ENCODE measurements around the gene MAPK10.
"Not testable (repeated sequence)": the region's sequence is repeated elsewhere in the genome, so short reads cannot be mapped to it uniquely, and the experiment has no call there.

MAPK10 gene

GRCh38 chr4:86223472-86223871 lies 136.4 kb downstream of the MAPK10 start:
- no peaks in the 10 kb centered on the region for H3K36me3 Mint-ChIP-seq
- H3K9me3 Mint-ChIP-seq (ENCODE audit: low read depth): no peaks in the 10 kb centered on the region

DNA sequence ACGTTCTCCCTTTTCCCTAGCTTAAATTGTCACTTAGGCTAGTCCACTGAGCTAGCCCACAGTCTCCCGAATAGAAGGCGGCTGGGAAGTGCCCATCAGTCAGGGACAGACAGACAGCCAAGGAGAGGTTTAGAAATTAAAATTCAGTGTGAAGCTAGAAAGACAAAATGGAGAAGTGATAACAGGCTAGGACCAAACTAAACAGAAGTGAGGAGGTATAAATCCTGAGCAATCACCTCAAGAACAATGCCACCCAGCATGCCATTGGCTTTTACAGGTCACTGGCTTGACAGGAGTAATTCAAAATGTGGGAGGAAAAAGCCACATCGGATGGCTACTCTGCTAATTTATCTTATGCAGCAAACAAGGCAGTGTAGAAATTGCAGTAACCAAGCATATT lies 138.9 kb downstream of the MAPK10 start:
- H3K27me3 Mint-ChIP-seq: no peaks in the 10 kb centered on the region
- no peak overlapping the region for H3K4me3 Mint-ChIP-seq
- H3K9me3 Mint-ChIP-seq (ENCODE audit: low read depth): no peaks in the 10 kb centered on the region
- H3K27ac Mint-ChIP-seq: no peak overlapping the region
- no peaks in the 10 kb centered on the region for H3K36me3 Mint-ChIP-seq
- H3K4me1 Mint-ChIP-seq (ENCODE audit: low read depth): no peaks in the 10 kb centered on the region

More at GRCh38 chr4:86223472-86223871, 136.4 kb downstream of the MAPK10 start:
- Mint-ChIP-seq H3K4me1 (ENCODE audit: low read depth) (no peaks in the 10 kb centered on the region), H3K27ac (no peak overlapping the region), H3K27me3 (no peaks in the 10 kb centered on the region), H3K4me3 (no peak overlapping the region)

DNA sequence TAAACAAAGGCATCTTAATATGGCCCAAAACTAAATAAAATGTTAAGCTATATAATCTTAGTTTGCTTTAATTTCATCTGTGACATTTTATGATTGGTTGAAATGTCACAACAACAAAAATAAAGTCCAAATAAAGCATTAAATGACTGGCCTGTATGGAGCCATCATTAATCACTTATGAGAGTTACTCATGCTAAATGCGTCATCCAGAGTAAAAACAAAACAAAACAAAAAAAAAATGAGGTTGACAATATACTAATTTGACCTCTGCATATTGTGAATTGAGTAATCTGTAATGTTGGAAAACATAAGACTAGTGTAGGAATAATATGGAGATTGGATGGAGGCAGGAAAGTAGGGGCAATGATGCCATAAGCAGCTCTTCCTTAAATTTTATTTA lies 139.7 kb downstream of the MAPK10 start:
- H3K27ac Mint-ChIP-seq: no peak overlapping the region
- no peaks in the 10 kb centered on the region for H3K9me3 Mint-ChIP-seq (ENCODE audit: low read depth)
- no peaks in the 10 kb centered on the region for H3K36me3 Mint-ChIP-seq
- no peaks in the 10 kb centered on the region for H3K27me3 Mint-ChIP-seq
- H3K4me3 Mint-ChIP-seq: no peak overlapping the region
- no peaks in the 10 kb centered on the region for H3K4me1 Mint-ChIP-seq (ENCODE audit: low read depth)

DNA sequence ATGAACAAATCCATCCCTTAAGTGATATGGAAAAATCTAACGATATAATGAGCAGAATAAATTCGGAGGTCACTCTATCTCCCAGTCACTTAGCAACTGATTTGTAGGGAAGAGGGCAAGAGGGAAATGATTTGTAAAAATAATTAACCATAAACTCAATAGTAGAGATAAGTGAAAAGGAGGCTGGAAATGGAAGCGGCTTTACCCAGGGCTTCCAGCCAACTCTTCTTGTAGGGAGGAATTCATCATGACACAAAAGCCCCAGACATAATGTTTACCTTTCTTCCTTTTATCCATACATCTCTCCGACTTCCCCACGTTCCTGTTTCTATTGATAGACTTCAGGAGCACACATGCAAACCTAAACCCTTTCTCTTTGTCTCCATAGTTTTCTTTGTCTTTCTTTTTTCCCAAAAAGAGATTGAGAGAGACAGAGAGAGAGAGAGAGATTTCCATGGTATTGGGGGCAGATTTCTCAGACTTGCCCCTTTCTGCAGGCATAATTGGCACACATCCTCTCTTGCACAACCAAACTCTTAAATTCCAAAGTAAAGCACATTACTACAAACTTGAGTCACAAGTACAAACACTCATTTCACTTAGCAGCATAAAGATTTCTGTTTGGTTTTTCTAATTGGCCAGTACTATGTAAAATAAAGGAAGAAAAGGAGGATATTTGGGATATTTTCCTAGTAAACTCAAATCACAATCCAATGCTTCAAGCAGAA lies 140.9 kb downstream of the MAPK10 start:
- peaks cover 3% of the 10 kb centered on the region for H3K9me3 Mint-ChIP-seq (ENCODE audit: low read depth)
- no peaks in the 10 kb centered on the region for H3K36me3 Mint-ChIP-seq
- no peaks in the 10 kb centered on the region for H3K27me3 Mint-ChIP-seq
- H3K27ac Mint-ChIP-seq: no peak overlapping the region
- H3K4me1 Mint-ChIP-seq (ENCODE audit: low read depth): no peaks in the 10 kb centered on the region
- H3K4me3 Mint-ChIP-seq: no peak overlapping the region

- H3K9me3 Mint-ChIP-seq (ENCODE audit: low read depth): no peaks in the 10 kb centered on the region
- H3K27me3 Mint-ChIP-seq: no peaks in the 10 kb centered on the region
- H3K4me3 Mint-ChIP-seq: no peak overlapping the region
- H3K4me1 Mint-ChIP-seq (ENCODE audit: low read depth): no peaks in the 10 kb centered on the region
- H3K36me3 Mint-ChIP-seq: no peaks in the 10 kb centered on the region
- no peak overlapping the region for H3K27ac Mint-ChIP-seq
These were observed 156.7 kb downstream of the MAPK10 start for GRCh38 chr4:86203176-86203575.

DNA sequence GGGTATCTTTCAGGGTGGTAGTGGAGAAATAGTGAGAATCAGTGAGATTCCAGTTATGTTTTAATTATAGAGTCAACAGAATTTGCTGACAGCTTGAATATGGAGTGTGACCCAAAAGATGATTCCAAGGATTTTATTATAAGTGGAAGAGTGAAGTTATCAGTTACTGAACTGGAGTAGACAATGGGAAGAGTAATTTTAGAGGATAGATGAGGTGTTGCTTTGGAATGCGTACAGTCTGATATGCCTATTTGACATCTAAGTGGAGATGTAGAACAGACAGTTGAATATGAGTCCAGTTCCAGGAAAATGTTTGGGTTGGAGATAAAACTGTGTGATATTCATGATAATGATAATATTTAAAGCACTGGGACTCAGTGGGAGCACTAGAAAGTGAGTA lies 174.2 kb downstream of the MAPK10 start:
- Mint-ChIP-seq H3K27me3 (no peaks in the 10 kb centered on the region), H3K9me3 (ENCODE audit: low read depth) (peaks cover 13% of the 10 kb centered on the region), H3K27ac (no peak overlapping the region), H3K36me3 (no peaks in the 10 kb centered on the region), H3K4me1 (ENCODE audit: low read depth) (no peaks in the 10 kb centered on the region), H3K4me3 (no peak overlapping the region)

DNA sequence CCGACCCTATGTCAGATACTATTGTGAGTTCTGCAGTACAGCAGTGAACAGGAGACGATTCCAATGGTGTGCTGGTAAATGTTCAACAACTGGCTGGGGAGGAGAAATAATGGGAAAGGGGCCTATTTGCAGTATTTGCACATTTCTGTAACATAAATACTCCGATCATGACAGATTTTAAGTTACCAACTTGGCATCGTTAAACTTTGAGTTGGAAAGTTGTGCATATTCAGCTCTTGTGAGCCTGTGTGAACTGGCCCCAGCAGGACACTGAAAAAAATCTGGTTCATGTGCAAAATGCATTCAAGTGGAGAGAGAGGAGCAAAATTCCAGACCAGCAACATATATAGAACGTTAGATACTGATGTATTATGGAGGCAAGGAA lies 175.0 kb downstream of the MAPK10 start:
- no peaks in the 10 kb centered on the region for H3K27me3 Mint-ChIP-seq
- no peaks in the 10 kb centered on the region for H3K4me1 Mint-ChIP-seq (ENCODE audit: low read depth)
- peaks cover 19% of the 10 kb centered on the region for H3K9me3 Mint-ChIP-seq (ENCODE audit: low read depth)
- H3K4me3 Mint-ChIP-seq: no peak overlapping the region
- no peak overlapping the region for H3K27ac Mint-ChIP-seq
- no peaks in the 10 kb centered on the region for H3K36me3 Mint-ChIP-seq

DNA sequence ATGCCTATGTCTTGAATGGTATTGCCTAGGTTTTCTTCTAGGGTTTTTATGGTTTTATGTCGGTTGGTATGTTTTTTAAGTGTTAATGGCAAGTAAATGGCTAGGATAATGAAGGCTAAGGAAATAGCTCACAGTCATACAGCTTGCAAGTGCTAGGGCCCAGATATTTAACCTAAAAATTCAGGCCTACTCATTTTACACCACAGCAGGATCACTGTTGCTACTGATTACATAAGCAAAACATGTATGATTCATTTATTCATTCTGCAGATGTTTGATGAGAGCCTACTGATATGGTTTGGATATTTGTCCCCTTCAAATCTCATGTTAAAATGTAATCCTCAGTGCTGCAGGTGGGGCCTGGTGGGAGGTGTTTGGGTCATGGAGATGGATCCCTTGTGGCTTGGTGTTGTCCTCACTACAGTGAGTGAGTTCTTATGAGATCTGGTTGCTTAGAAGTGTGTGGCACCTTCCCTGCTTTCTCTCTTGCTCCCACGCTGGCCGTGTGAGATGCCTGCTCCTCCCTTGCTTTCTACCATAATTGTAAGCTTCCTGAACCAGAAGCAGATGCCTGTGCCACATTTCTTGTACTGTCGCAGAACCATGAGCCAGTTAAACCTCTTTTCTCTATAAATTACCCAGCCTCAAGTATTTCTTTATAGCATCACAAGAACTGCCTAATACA lies 175.5 kb downstream of the MAPK10 start:
- Mint-ChIP-seq H3K27ac (no peak overlapping the region), H3K4me3 (no peak overlapping the region), H3K36me3 (no peaks in the 10 kb centered on the region), H3K9me3 (ENCODE audit: low read depth) (peaks cover 21% of the 10 kb centered on the region), H3K27me3 (no peaks in the 10 kb centered on the region), H3K4me1 (ENCODE audit: low read depth) (no peaks in the 10 kb centered on the region)

DNA sequence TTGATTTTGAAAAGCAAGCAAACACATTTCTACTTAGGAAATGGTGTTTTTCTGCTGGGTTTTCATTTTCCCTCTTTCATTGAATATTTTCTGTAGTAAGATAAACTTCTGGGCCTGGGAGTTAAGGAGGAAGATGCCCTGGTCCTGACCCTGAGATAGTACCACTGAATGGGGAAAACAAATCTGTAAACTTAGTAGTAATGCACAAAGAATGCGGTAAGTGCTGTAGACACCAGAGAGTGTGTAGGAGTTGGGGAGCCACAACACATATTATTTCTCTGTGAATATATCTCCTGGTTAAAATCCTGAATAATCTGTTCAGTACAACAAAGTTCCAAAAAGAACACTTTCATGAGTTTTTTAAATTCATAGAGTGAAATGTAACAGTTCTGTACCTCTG lies 178.3 kb downstream of the MAPK10 start:
- Mint-ChIP-seq H3K36me3 (no peaks in the 10 kb centered on the region), H3K4me1 (ENCODE audit: low read depth) (no peaks in the 10 kb centered on the region), H3K9me3 (ENCODE audit: low read depth) (peaks cover 21% of the 10 kb centered on the region), H3K27me3 (no peaks in the 10 kb centered on the region), H3K4me3 (no peak overlapping the region), H3K27ac (no peak overlapping the region)

DNA sequence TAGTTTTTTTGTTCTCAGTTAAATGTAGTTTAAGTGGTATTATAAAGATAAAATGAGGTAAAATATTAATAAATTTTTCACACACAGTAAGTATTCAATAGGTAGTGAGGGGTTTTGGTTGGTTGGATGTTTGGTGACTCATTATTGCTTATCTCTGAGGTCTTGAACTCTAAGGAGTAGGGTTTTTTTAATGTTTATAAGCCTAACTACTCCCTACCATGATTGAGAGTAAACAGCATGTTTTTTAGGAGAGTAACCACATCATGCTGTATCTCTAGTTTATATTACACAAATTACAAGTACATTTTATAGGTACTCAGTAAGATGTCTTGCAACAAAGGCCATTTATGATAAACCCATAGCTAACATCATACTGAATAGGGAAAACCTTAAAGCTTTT lies 181.6 kb downstream of the MAPK10 start:
- Mint-ChIP-seq H3K9me3 (ENCODE audit: low read depth) (peaks cover 12% of the 10 kb centered on the region), H3K27ac (no peak overlapping the region), H3K36me3 (no peaks in the 10 kb centered on the region), H3K27me3 (no peaks in the 10 kb centered on the region), H3K4me1 (ENCODE audit: low read depth) (no peaks in the 10 kb centered on the region), H3K4me3 (no peak overlapping the region)

- Mint-ChIP-seq H3K27me3 (no peaks in the 10 kb centered on the region), H3K36me3 (no peaks in the 10 kb centered on the region), H3K4me3 (no peak overlapping the region), H3K9me3 (ENCODE audit: low read depth) (peaks cover 4% of the 10 kb centered on the region), H3K27ac (no peak overlapping the region), H3K4me1 (ENCODE audit: low read depth) (no peaks in the 10 kb centered on the region)
These were observed 185.3 kb downstream of the MAPK10 start for GRCh38 chr4:86174506-86174905.

GRCh38 chr4:86168335-86168734 lies 191.5 kb downstream of the MAPK10 start:
- H3K4me3 Mint-ChIP-seq; H3K27me3 Mint-ChIP-seq; H3K4me1 Mint-ChIP-seq (ENCODE audit: low read depth); H3K9me3 Mint-ChIP-seq (ENCODE audit: low read depth); H3K36me3 Mint-ChIP-seq; H3K27ac Mint-ChIP-seq: not testable (repeated sequence)

DNA sequence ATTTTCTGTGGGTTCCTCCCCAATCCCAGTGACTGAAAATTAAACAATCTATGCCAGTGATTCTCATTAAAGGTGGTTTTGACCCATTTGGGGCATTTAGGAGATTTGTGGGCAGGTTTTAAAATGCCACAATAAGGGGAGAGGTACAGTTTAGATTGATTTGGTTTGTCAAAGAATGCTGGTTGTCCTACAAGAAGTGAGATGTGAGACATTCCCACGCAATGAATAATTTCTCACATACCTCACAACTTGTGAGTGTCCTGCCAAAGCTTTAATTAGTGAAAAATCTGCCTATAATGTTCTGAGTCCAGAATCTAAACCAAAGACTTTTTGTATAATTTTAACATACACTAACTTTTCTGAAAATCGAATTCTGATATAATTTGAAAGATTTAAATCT lies 199.4 kb downstream of the MAPK10 start:
- Mint-ChIP-seq H3K27me3 (no peaks in the 10 kb centered on the region), H3K36me3 (no peaks in the 10 kb centered on the region), H3K27ac (no peak overlapping the region), H3K9me3 (ENCODE audit: low read depth) (no peaks in the 10 kb centered on the region), H3K4me3 (no peak overlapping the region), H3K4me1 (ENCODE audit: low read depth) (no peaks in the 10 kb centered on the region)

DNA sequence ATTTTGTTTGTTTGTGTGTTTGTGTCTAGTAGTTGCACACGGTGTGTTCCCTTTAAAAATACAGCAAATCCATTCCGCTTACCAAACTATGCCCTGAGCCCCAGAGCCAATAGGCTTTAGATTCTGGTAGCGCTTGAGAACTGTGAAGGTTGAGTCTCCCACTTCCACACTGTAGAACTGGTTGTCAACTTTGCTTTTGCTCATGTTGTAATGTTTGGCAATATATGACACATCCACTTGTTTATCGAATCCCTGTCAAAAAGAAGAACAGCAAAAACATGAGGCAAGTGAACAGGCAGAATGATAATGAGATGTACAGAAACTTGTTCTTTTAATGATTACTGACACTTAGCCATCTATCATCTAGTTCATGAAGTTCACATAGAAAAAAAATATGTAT lies 200.6 kb downstream of the MAPK10 start:
- Mint-ChIP-seq H3K36me3 (no peaks in the 10 kb centered on the region), H3K4me1 (ENCODE audit: low read depth) (no peaks in the 10 kb centered on the region), H3K27me3 (no peaks in the 10 kb centered on the region), H3K9me3 (ENCODE audit: low read depth) (no peaks in the 10 kb centered on the region), H3K27ac (no peak overlapping the region), H3K4me3 (no peak overlapping the region)

DNA sequence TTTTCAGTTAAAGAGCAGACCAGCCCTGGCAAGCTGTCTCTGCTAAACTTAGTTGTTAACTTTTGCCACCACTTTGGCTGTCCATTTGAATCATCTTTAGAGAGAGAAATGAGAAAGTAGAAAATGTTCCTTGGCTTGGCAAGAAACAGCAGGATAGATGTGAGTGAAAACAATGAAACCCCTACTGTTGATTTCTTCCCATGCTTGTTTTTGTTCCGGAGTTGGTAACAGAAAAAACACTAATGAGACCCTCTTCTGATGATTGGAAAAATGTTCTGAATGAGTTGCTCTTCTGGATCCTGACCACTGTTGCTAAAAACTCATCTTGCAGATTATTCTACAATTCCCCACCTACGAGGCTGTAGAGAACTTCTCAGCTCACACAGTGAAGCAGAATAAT lies 203.3 kb downstream of the MAPK10 start:
- no peaks in the 10 kb centered on the region for H3K4me1 Mint-ChIP-seq (ENCODE audit: low read depth)
- H3K36me3 Mint-ChIP-seq: no peaks in the 10 kb centered on the region
- H3K27ac Mint-ChIP-seq: no peak overlapping the region
- no peaks in the 10 kb centered on the region for H3K9me3 Mint-ChIP-seq (ENCODE audit: low read depth)
- no peaks in the 10 kb centered on the region for H3K27me3 Mint-ChIP-seq
- no peak overlapping the region for H3K4me3 Mint-ChIP-seq

DNA sequence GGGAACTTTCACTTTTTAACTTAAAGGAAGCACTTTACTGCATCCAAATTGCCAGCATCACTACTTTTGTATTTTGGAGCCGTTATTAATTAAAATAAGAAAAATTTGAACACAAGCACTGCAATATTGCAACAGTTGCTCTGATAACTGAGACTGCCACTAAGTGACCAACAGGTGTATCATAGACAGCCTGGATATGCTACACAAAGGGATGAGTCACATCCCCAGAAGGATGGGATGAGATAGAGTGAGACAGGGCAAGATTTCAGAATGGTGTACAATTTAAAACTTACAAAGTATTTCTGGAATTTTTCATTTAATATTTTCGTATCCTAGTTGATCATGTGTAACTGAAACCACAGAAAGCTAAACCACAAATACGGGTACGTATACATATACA lies 204.1 kb downstream of the MAPK10 start:
- Mint-ChIP-seq H3K9me3 (ENCODE audit: low read depth) (no peaks in the 10 kb centered on the region), H3K4me1 (ENCODE audit: low read depth) (no peaks in the 10 kb centered on the region), H3K27ac (no peak overlapping the region), H3K36me3 (no peaks in the 10 kb centered on the region), H3K27me3 (no peaks in the 10 kb centered on the region), H3K4me3 (no peak overlapping the region)
